A673 (cell line): Measurements from ENCODE around the gene TMEM88.
"Not testable (repeated sequence)": the region's sequence is repeated elsewhere in the genome, so short reads cannot be mapped to it uniquely, and the experiment has no call there.

Source experiments
- EZH2 ChIP-seq: fragments of 200-600 bp; sonication (generic); IDR thresholded peaks from 2 replicates; pipeline ENCODE4 v1.6.1; 2017; ENCODE audit warnings: borderline replicate concordance, low read depth, mild to moderate bottlenecking, mixed read lengths, antibody characterized with exemption, low read length; ENCODE audit not compliant: poor library complexity, severe bottlenecking
- TF ChIP-seq, protein P1 (sequence below): fragments of 300-800, 200-600 bp; sonication (generic); conservative IDR thresholded peaks from 2 replicates; pipeline ENCODE4 v1.5.1; 2017; ENCODE audit warnings: low read depth, mild to moderate bottlenecking, antibody characterized with exemption, low read length, moderate library complexity, mixed read lengths

DNA sequence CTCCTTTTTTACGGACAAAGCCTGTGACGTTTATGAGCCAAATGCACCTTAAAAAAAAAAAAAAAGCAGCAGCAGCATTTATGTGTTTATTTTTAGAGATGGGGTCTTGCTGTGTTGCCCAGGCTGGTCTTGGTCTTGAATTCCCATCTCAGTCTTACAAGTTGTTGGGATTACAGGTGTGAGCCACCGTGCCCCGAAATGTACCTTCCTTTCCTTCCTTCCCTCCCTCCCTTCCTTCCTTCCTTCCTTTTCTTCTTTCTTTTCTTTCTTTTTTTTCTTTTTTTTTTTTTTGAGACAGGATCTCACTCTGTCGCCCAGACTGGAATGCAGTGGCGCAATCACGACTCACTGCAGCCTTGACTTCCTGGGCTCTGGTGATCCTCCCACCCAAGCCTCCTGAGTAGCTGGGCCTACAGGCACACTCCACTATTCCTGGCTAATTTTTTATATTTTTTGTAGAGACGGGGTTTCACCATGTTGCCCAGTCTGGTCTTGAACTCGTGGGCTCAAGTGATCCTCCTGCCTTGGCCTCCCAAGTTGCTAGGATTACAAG lies 45.0 kb upstream of the TMEM88 start:
- TF ChIP-seq, protein P1, sequence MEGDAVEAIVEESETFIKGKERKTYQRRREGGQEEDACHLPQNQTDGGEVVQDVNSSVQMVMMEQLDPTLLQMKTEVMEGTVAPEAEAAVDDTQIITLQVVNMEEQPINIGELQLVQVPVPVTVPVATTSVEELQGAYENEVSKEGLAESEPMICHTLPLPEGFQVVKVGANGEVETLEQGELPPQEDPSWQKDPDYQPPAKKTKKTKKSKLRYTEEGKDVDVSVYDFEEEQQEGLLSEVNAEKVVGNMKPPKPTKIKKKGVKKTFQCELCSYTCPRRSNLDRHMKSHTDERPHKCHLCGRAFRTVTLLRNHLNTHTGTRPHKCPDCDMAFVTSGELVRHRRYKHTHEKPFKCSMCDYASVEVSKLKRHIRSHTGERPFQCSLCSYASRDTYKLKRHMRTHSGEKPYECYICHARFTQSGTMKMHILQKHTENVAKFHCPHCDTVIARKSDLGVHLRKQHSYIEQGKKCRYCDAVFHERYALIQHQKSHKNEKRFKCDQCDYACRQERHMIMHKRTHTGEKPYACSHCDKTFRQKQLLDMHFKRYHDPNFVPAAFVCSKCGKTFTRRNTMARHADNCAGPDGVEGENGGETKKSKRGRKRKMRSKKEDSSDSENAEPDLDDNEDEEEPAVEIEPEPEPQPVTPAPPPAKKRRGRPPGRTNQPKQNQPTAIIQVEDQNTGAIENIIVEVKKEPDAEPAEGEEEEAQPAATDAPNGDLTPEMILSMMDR, result not testable (repeated sequence)
- not testable (repeated sequence) for TF ChIP-seq EZH2
